Retinal pigment epithelial cell (primary cell): ENCODE measurements around the gene MARK1.
A peak's percentile ranks its signal among the peaks of the same experiment; 100 is the strongest.

Experiments
- DNase-seq: peaks from one replicate; pipeline ENCODE4 v3.0.0-alpha.2; 2010; ENCODE audit warnings: low read depth
- H3K4me3 ChIP-seq: 2 replicates; pipeline ENCODE4 v1.5.1; 2011; ENCODE audit warnings: mild to moderate bottlenecking, low read length, control low read depth, moderate library complexity
- TF ChIP-seq, protein P1 (sequence below): conservative IDR thresholded peaks from 2 replicates; pipeline ENCODE4 v1.5.1; 2011; ENCODE audit warnings: low read depth, low read length, control low read depth, inconsistent platforms

Gene MARK1

DNA sequence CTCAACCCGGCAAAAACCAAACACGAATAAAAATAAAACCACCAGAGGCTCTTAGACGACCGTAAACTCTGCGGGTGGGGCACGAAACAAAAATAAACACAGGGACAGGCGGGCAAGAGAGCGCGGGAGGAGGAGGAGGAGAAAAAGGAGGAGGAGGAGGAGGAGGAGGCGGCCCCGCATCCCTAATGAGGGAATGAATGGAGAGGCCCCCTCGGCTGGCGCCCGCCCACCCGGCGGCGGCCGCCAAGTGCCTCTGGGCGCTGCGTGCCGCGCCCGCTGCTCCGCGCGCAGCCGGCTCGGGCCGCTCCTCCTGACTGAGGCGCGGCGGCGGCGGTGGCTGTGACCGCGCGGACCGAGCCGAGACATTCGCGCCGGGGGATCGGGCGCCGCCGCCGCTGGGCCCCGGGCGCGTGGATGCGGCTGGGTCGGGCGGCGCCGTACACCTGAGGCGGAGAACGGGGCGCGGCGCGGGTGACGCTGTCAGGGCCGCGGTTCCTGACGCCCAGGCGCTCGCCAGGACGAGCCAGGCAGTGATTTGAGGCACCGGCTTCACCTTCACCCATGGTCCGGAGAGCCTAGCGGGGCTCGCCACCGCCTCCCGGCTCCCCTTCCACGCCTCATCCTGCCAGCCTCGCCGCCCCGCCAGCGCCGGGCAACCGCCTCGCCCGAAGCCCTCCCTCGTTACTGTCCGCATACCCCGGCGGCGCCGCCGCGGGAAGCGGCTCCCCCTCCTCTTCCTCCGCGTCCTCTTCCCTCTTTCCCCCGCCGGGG is at the start of gene MARK1:
Gene MARK1, plus strand, starts transcription at position 229 of the 771 bp plus-strand sequence. CDS start 687 bp downstream, outside the sequence.
- TF ChIP-seq, protein P1, sequence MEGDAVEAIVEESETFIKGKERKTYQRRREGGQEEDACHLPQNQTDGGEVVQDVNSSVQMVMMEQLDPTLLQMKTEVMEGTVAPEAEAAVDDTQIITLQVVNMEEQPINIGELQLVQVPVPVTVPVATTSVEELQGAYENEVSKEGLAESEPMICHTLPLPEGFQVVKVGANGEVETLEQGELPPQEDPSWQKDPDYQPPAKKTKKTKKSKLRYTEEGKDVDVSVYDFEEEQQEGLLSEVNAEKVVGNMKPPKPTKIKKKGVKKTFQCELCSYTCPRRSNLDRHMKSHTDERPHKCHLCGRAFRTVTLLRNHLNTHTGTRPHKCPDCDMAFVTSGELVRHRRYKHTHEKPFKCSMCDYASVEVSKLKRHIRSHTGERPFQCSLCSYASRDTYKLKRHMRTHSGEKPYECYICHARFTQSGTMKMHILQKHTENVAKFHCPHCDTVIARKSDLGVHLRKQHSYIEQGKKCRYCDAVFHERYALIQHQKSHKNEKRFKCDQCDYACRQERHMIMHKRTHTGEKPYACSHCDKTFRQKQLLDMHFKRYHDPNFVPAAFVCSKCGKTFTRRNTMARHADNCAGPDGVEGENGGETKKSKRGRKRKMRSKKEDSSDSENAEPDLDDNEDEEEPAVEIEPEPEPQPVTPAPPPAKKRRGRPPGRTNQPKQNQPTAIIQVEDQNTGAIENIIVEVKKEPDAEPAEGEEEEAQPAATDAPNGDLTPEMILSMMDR: no peak
- H3K4me3 ChIP-seq: peak within 1 kb of the TSS; percentile 80
- DNase-seq: no peak

DNA sequence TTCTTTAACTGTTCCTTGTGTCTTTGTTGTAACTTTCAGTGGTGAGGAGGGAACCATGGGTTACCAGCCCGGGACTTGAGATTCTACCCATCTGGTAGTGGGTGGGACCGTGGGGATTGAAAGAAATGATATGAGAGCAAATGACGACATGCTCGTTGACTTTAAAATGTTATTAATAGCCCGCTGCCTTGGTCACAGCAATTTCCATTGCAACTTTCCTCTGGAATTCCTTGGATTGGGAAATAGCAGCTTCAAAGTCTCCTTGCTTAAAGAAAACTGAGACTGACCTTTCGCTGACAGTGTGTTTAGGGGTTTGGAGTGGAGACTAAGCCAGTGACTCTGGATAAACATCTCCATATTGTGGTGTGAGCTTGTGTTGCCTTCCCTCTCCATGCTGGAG is 44.2 kb upstream of the MARK1 start:
- TF ChIP-seq, protein P1: no peak
- H3K4me3 ChIP-seq: no peak overlapping the region
- DNase-seq: no peak

DNA sequence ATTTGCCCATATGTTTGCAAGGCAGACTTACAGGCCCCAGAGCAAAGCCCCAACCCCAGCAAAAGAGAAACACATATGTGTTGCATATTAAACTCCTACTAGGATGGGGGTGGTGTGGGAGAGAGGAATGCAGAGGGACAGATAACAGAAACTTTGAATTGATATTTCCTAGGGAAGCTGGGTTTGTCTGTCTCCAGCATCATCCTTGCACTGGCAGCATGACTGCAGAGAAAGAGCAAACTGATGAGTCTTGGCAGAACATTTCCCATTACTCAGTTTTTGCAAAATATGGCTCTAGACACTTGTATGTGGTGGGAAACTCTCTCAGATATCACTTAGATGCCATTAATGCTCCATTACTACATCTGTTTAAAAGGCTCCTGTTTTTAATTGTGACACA is 43.8 kb upstream of the MARK1 start:
- no peak for DNase-seq
- no peak overlapping the region for H3K4me3 ChIP-seq
- TF ChIP-seq, protein P1: no peak

DNA sequence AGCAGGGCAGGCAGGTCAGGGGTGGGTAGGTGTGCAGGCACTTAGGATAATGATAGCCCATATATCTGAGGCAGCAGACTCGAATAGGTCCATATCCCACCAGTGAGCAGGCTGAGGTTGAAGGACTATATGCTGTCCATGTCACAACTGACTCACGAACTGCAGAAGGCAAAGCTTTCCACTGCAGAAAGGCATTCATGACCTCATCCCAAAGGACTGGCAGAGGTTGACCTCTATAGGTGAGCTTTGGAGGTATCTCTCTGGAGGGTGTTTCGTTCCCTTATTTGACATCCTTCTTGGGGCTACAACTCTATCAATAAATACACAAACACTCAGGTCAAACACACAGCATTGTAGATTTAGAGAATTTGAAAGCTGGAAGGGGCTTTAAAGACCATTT is 42.8 kb upstream of the MARK1 start:
- H3K4me3 ChIP-seq: no peak overlapping the region
- TF ChIP-seq, protein P1: no peak
- DNase-seq: no peak

DNA sequence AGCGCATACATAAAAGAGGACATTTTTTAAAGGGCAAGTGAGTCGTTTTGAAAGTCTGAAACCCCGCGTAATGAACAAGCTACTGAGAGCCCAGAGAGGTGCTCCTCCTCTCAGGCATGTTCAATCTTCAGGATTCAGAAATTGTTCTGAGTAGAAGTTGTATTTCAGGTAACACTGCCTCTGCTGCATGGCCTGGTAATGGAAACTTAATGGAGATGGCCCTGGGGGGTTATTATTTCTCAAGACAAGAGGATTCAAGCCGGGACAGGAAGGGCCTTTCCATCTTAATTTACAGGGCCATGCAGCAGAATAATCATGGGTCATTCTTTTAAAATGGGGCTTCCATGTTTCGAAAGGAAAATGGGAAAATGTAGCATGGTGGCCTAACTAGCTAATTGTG is 42.1 kb upstream of the MARK1 start:
- TF ChIP-seq, protein P1: no peak
- no peak overlapping the region for H3K4me3 ChIP-seq
- DNase-seq: no peak

DNA sequence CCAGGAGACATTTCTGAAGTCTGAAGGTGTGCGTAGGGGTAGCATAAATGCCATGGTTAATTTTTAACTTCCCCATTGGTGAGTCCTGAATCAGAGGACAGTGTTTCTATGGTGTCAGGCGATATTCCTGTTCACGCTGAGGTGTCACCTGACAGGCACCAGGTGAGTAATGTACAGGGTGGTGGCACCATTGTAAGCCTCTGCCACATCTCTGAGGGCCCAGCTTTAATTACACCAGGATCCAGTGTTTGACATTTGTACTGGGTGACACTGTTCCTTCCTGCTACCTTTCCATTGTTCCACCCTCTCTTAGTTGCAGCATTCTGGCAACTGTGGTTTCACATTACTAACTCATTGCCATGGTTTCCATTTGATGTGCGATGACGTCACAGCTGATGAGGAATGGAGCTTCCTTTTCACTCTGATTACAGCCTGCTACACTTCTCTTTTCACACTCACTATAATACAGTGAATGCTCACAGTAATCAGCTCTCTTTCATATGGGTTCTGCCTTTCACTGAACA is 40.6 kb upstream of the MARK1 start:
- TF ChIP-seq, protein P1: no peak
- DNase-seq: peak; percentile 29
- H3K4me3 ChIP-seq: no peak overlapping the region

DNA sequence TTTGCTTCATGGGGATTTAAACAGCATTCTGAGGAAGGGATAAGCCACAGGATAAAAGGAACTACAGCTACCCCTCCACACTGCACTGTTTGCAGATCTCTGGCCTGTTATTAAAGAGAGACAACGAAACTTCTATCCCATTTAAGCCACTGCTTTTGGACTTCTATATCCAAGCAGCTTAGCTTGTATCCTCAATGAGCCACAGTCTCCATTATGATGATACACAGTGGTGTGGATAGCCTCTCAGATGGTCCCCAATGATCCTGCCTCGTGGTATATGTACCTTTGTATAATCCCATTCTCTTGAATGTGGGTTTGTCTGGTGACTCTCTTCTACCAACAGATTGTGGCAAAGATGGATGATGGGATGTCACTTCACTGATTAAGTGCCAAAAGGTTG is 36.0 kb upstream of the MARK1 start:
- TF ChIP-seq, protein P1: no peak
- DNase-seq: no peak

More for the DNA sequence above, 36.0 kb upstream of the MARK1 start:
- no peak overlapping the region for H3K4me3 ChIP-seq
